Loucy (cell line): Measurements from ENCODE around the gene RNU5B-1.

Experiments
- H2AFZ ChIP-seq: fragments of 200-600 bp; sonication (generic); 2 replicates; pipeline ENCODE4 v1.6.0; 2016; ENCODE audit warnings: antibody characterized with exemption, mild to moderate bottlenecking, low read length, moderate library complexity
- H3F3A ChIP-seq: fragments of 200-600 bp; 2 replicates; pipeline ENCODE4 v1.6.0; 2016; ENCODE audit warnings: antibody characterized with exemption, low read depth, mild to moderate bottlenecking
- H3K27me3 ChIP-seq: fragments of 200-600 bp; sonication (generic); 2 replicates; pipeline ENCODE4 v1.6.1; 2014; ENCODE audit warnings: low read length, mild to moderate bottlenecking; ENCODE audit not compliant: insufficient read depth, poor library complexity, severe bottlenecking
- H3K36me3 ChIP-seq: fragments of 200-600 bp; sonication (generic); 2 replicates; pipeline ENCODE4 v1.6.1; 2016; ENCODE audit warnings: low read length; ENCODE audit not compliant: insufficient read depth
- H3K4me1 ChIP-seq: fragments of 200-600 bp; sonication (generic); 2 replicates; pipeline ENCODE4 v1.5.1; 2014; ENCODE audit warnings: low read length, mild to moderate bottlenecking; ENCODE audit not compliant: insufficient read depth, poor library complexity, severe bottlenecking
- H3K4me2 ChIP-seq: fragments of 200-600 bp; sonication (generic); 2 replicates; pipeline ENCODE4 v1.6.0; 2014; ENCODE audit warnings: antibody characterized with exemption, low read length, low read depth, mild to moderate bottlenecking; ENCODE audit not compliant: poor library complexity, severe bottlenecking
- H3K4me3 ChIP-seq: fragments of 200-600 bp; sonication (generic); 2 replicates; pipeline ENCODE4 v1.5.1; 2014; ENCODE audit warnings: low read length, mild to moderate bottlenecking, mixed read lengths; ENCODE audit not compliant: poor library complexity, severe bottlenecking
- H3K79me2 ChIP-seq: fragments of 200-600 bp; sonication (generic); 2 replicates; pipeline ENCODE4 v1.6.1; 2014; ENCODE audit warnings: low read length; ENCODE audit not compliant: insufficient read depth
- H3K9ac ChIP-seq: fragments of 200-600 bp; sonication (generic); 2 replicates; pipeline ENCODE4 v1.6.0; 2014; ENCODE audit warnings: mild to moderate bottlenecking, low read depth, low read length, moderate library complexity; ENCODE audit not compliant: poor library complexity, severe bottlenecking
- H3K9me2 ChIP-seq: fragments of 200-600 bp; sonication (generic); replicated peaks from 2 replicates; pipeline ENCODE4 v1.6.1; 2016; ENCODE audit warnings: low read depth, low read length, mixed read lengths
- H3K9me3 ChIP-seq: fragments of 200-600 bp; sonication (generic); 2 replicates; pipeline ENCODE4 v1.6.1; 2014; ENCODE audit warnings: mild to moderate bottlenecking, antibody characterized with exemption, low read length, low read depth; ENCODE audit not compliant: insufficient read depth
- H4K20me1 ChIP-seq: fragments of 200-600 bp; sonication (generic); 2 replicates; pipeline ENCODE4 v1.6.0; 2014; ENCODE audit warnings: antibody characterized with exemption, low read length, mild to moderate bottlenecking; ENCODE audit not compliant: insufficient read depth, poor library complexity, severe bottlenecking
- EZH2phosphoT487 ChIP-seq: fragments of 200-600 bp; IDR thresholded peaks from 2 replicates; pipeline ENCODE4 v1.6.1; 2018; ENCODE audit warnings: antibody characterized with exemption, mild to moderate bottlenecking, moderate library complexity, borderline replicate concordance
- TF ChIP-seq, protein P1 (sequence below): fragments of 200-600 bp; sonication (generic); conservative IDR thresholded peaks from 2 replicates; pipeline ENCODE4 v1.5.1; 2014; ENCODE audit warnings: mild to moderate bottlenecking, antibody characterized with exemption, low read length

Gene RNU5B-1

DNA sequence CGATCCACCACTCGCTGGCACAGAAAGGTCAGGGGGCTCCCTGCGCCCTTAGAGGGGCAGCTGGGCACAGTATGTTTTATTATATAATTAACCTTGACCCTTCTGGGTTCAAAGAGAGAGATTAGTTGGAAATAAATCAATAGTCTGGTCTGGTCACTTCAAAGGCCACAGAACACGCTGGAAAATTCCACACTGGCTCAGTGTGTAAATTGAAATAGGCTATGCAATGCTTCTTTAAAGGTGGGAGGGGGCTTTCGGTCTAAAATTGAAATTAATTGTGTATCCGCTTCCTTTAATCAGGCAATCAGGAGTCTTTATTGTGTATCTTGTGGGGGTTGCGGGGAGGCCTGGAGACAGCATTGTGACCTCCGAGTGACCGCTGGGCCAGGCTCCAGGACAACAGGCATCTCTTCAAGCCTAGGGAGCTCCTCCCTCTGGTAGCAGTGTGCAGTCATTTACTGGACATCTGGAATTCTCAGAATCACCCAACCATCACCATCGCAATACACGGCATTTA, 8.0 kb downstream of the RNU5B-1 start:
- no peaks in the 10 kb centered on the region for H3F3A ChIP-seq
- no peak overlapping the region for H3K9ac ChIP-seq
- no peaks in the 10 kb centered on the region for H3K4me1 ChIP-seq

DNA sequence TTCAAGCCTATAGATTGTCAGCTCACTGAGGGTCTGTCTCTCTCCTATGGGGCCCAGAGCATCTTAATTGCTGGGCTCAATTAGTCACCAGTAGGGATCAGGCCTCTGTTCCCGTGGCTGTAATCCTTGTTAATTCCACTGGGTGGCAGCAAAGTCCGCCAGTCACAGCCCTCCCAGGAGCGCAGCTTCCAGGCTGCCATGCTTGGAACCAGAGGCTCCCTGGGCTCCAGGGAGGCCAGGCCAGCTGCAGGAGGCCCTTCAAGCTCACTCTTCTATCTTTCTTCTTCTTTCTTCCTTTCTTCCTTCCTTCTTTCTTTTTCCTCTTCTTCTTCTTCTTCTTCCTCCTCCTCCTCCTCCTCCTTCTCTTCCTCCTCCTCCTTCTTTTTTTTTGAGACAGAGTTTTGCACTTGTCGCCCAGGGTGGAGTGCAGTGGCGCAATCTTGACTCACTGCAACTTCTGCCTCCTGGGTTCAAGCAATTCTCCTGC, 14.4 kb downstream of the RNU5B-1 start:
- TF ChIP-seq, protein P1, sequence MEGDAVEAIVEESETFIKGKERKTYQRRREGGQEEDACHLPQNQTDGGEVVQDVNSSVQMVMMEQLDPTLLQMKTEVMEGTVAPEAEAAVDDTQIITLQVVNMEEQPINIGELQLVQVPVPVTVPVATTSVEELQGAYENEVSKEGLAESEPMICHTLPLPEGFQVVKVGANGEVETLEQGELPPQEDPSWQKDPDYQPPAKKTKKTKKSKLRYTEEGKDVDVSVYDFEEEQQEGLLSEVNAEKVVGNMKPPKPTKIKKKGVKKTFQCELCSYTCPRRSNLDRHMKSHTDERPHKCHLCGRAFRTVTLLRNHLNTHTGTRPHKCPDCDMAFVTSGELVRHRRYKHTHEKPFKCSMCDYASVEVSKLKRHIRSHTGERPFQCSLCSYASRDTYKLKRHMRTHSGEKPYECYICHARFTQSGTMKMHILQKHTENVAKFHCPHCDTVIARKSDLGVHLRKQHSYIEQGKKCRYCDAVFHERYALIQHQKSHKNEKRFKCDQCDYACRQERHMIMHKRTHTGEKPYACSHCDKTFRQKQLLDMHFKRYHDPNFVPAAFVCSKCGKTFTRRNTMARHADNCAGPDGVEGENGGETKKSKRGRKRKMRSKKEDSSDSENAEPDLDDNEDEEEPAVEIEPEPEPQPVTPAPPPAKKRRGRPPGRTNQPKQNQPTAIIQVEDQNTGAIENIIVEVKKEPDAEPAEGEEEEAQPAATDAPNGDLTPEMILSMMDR = peak; percentile 89
- no peak for TF ChIP-seq EZH2phosphoT487
- Histone ChIP-seq H3K4me1 (no peaks in the 10 kb centered on the region), H3K4me3 (no peak overlapping the region), H3K27me3 (no peaks in the 10 kb centered on the region), H3K79me2 (no peaks in the 10 kb centered on the region), H3K4me2 (no peak overlapping the region), H4K20me1 (no peaks in the 10 kb centered on the region), H3K36me3 (no peaks in the 10 kb centered on the region), H3K9me2 (no peaks in the 10 kb centered on the region), H3K9me3 (no peaks in the 10 kb centered on the region), H3K9ac (no peak overlapping the region), H3F3A (no peaks in the 10 kb centered on the region), H2AFZ (peak overlapping the region; percentile 14; the same call in 1 of the 2 replicates)

More for the DNA sequence above, 8.0 kb downstream of the RNU5B-1 start:
- Histone ChIP-seq H3K79me2 (no peaks in the 10 kb centered on the region), H4K20me1 (no peaks in the 10 kb centered on the region), H3K27me3 (no peaks in the 10 kb centered on the region), H3K4me3 (no peak overlapping the region), H3K36me3 (no peaks in the 10 kb centered on the region), H3K4me2 (no peak overlapping the region), H3K9me3 (no peaks in the 10 kb centered on the region), H3K9me2 (no peaks in the 10 kb centered on the region), H2AFZ (no peak overlapping the region)
- TF ChIP-seq, protein P1 = no peak
- no peak for TF ChIP-seq EZH2phosphoT487

DNA sequence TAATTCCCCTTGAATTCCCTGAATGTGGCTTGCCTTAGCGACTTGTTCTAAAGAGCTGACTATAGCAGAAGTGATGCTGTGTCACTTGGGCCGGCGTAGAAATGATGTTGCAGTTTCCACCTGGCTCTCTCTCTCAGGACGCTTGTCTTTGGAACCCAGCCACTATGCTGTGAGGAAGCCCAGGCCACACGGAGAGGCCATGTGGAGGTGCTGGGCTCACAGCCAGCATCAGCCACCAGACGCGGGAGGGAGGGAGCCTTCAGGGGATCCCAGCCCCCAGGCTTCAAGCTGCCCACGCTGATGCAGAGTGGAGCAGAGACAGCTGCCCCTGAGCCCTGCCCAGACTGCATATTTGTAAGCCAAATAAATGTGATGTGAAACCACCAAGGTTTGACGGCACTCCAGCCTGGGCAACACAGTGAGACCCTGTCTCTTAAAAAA, 18.6 kb downstream of the RNU5B-1 start:
- Histone ChIP-seq H3K4me2 (no peak overlapping the region), H2AFZ (no peak overlapping the region), H3K9ac (no peak overlapping the region)

More for the DNA sequence above, 18.6 kb downstream of the RNU5B-1 start:
- H3K4me3 ChIP-seq = no peak overlapping the region
- no peaks in the 10 kb centered on the region for H3K36me3 ChIP-seq
- TF ChIP-seq, protein P1 = no peak
- TF ChIP-seq EZH2phosphoT487 = no peak
- H4K20me1 ChIP-seq = no peaks in the 10 kb centered on the region
- H3K79me2 ChIP-seq = no peaks in the 10 kb centered on the region
- H3K4me1 ChIP-seq = no peaks in the 10 kb centered on the region
- H3F3A ChIP-seq = no peaks in the 10 kb centered on the region
- H3K9me2 ChIP-seq = no peaks in the 10 kb centered on the region
- no peaks in the 10 kb centered on the region for H3K27me3 ChIP-seq
- H3K9me3 ChIP-seq = no peaks in the 10 kb centered on the region
